Glomerular visceral epithelial cell (primary cell): Measurements from ENCODE around the gene PANK4.

Experiments
- DNase-seq: peaks from one replicate; pipeline ENCODE4 v3.0.0-alpha.2; 2016; ENCODE audit errors: extremely low spot score

The PANK4 gene

GRCh38 chr1:2476061-2476999 lies 50.1 kb downstream of the PANK4 start, which contains the start of gene PLCH2:
PLCH2 (plus strand) TSS chr1:2476289; CDS start chr1:2476589, 300 bp downstream.
- DNase-seq, result no peak

- no peak for DNase-seq
Measured at GRCh38 chr1:2475571-2475970, 50.8 kb downstream of the PANK4 start.

GRCh38 chr1:2474933-2475371 lies 51.4 kb downstream of the PANK4 start:
- no peak for DNase-seq

- DNase-seq, result no peak
Measured at GRCh38 chr1:2474104-2474844, 52.1 kb downstream of the PANK4 start.

GRCh38 chr1:2473198-2473597 lies 53.2 kb downstream of the PANK4 start:
- no peak for DNase-seq

- no peak for DNase-seq
Measured at GRCh38 chr1:2472561-2473177, 53.7 kb downstream of the PANK4 start.

GRCh38 chr1:2472109-2472508 lies 54.3 kb downstream of the PANK4 start:
- DNase-seq, result no peak

- DNase-seq, result no peak
Measured at GRCh38 chr1:2471587-2472001, 54.8 kb downstream of the PANK4 start.

GRCh38 chr1:2471159-2471471 lies 55.3 kb downstream of the PANK4 start:
- no peak for DNase-seq

GRCh38 chr1:2470290-2471158 lies 55.9 kb downstream of the PANK4 start:
- no peak for DNase-seq

GRCh38 chr1:2469103-2469940 lies 57.1 kb downstream of the PANK4 start:
- no peak for DNase-seq

GRCh38 chr1:2468540-2468939 lies 57.9 kb downstream of the PANK4 start:
- DNase-seq, result no peak

GRCh38 chr1:2468041-2468472 lies 58.3 kb downstream of the PANK4 start:
- peak; percentile 25 for DNase-seq

- DNase-seq, result no peak
Measured at GRCh38 chr1:2466958-2467554, 59.3 kb downstream of the PANK4 start.

- DNase-seq, result no peak
Measured at GRCh38 chr1:2466270-2466665, 60.1 kb downstream of the PANK4 start.

- DNase-seq, result no peak
Measured at GRCh38 chr1:2465371-2466269, 60.8 kb downstream of the PANK4 start.

GRCh38 chr1:2463396-2463795 lies 63.0 kb downstream of the PANK4 start:
- no peak for DNase-seq

- DNase-seq, result no peak
Measured at GRCh38 chr1:2462819-2463218, 63.6 kb downstream of the PANK4 start.
